Adipocyte (in vitro differentiated cells): Measurements from ENCODE around the gene CXCL13.
"Not testable (repeated sequence)": the region's sequence is repeated elsewhere in the genome, so short reads cannot be mapped to it uniquely, and the experiment has no call there.

ENCODE experiments used
- DNase-seq: peaks from one replicate; pipeline ENCODE4 v3.0.0-alpha.2; 2015; ENCODE audit warnings: low read depth
- H3K27me3 ChIP-seq: replicated peaks from 2 replicates; pipeline ENCODE4 v1.7.0; 2013; ENCODE audit warnings: mild to moderate bottlenecking, low read length, moderate library complexity; ENCODE audit not compliant: control insufficient read depth, insufficient read depth
- H3K36me3 ChIP-seq: 2 replicates; pipeline ENCODE4 v1.7.0; 2013; ENCODE audit warnings: low read length, mild to moderate bottlenecking, moderate library complexity; ENCODE audit not compliant: control insufficient read depth, insufficient read depth, severe bottlenecking
- H3K4me1 ChIP-seq: 2 replicates; pipeline ENCODE4 v1.7.0; 2013; ENCODE audit warnings: mild to moderate bottlenecking, low read length, moderate library complexity; ENCODE audit not compliant: control insufficient read depth, insufficient read depth
- H3K4me3 ChIP-seq: 2 replicates; pipeline ENCODE4 v1.7.0; 2013; ENCODE audit warnings: mild to moderate bottlenecking, low read length, moderate library complexity
- H3K9ac ChIP-seq: 2 replicates; pipeline ENCODE4 v1.7.0; 2013; ENCODE audit warnings: mild to moderate bottlenecking, low read length, moderate library complexity
- H3K9me3 ChIP-seq: 2 replicates; pipeline ENCODE4 v1.7.0; 2013; ENCODE audit warnings: mild to moderate bottlenecking, low read length, moderate library complexity; ENCODE audit not compliant: control insufficient read depth

The CXCL13 gene

GRCh38 chr4:77634132-77634785 lies 28.6 kb downstream of the CXCL13 start:
- Histone ChIP-seq H3K9me3 (peaks cover 4% of the 10 kb centered on the region), H3K4me1 (no peaks in the 10 kb centered on the region), H3K27me3 (no peaks in the 10 kb centered on the region), H3K36me3 (no peaks in the 10 kb centered on the region), H3K9ac (no peak overlapping the region), H3K4me3 (no peak overlapping the region)
- no peak for DNase-seq

DNA sequence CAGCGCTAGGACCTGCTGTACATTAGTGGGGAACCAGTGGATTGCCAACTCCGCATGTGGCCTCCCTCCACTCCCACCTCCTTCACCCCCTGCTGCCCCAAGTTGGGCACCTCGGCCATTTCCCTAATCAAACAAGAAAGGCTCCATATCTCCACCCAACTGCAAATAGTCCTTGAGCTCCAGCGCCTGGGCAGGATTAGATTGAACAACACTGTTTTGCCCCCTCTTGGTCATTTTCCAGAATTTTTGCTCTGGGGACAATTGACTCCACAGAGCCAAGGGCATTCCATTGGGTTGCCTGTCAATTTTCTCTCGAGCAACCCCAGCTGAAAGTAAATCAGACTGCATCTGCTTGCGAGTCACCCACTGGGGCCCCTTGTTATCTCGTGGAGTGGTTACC lies 29.6 kb downstream of the CXCL13 start:
- H3K9me3 ChIP-seq, result peaks cover 4% of the 10 kb centered on the region

DNA sequence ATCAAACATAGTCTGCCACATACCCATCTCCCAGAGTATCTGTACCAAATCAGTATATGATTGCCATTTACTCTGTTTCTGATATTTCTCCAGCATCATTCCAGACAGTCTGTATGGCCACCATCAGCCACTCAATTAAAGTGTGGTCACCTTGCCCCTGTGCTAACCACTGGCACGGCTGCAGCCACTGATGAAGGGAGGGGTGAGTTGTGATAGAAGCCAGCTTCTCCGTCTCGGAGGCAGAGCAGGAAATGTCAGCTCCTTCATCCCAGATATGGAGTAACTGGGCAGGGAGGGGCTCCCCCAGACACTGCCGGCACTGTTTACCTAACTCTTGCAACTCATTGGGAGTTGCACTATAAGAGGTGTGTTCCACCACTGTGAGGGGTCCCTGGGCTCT lies 30.3 kb downstream of the CXCL13 start:
- Histone ChIP-seq H3K4me3 (no peak overlapping the region), H3K9ac (no peak overlapping the region), H3K27me3 (no peaks in the 10 kb centered on the region), H3K36me3 (no peaks in the 10 kb centered on the region), H3K9me3 (peaks cover 4% of the 10 kb centered on the region), H3K4me1 (no peaks in the 10 kb centered on the region)
- no peak for DNase-seq

More for the DNA sequence above, 29.6 kb downstream of the CXCL13 start:
- H3K9ac ChIP-seq, result no peak overlapping the region
- no peaks in the 10 kb centered on the region for H3K27me3 ChIP-seq
- no peaks in the 10 kb centered on the region for H3K4me1 ChIP-seq
- no peaks in the 10 kb centered on the region for H3K36me3 ChIP-seq
- no peak overlapping the region for H3K4me3 ChIP-seq
- no peak for DNase-seq

DNA sequence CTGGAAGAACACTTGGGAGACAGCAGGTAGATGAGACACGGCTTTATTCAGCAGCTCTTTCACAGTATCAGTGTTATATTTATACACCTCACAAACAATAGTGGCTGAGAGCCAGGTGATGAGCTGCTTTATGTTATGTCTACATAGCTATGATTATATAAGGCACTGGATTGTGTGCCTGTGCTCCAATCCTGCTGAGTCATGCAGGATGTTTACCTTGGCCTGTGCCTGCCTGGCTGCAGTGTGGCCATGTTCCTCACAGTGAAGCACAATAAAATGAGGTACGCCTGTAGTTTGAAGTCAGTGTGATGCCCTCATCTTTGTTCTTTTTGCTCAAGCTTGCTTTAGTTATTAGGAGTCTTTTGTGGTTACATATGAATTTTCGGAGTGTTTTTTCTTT lies 31.3 kb downstream of the CXCL13 start:
- Histone ChIP-seq H3K4me1 (no peaks in the 10 kb centered on the region), H3K9ac (no peak overlapping the region)
- DNase-seq, result peak; percentile 41

GRCh38 chr4:77644069-77644468 lies 38.4 kb downstream of the CXCL13 start:
- not testable (repeated sequence) for DNase-seq, H3K9ac ChIP-seq, H3K27me3 ChIP-seq, H3K36me3 ChIP-seq, H3K4me3 ChIP-seq, H3K4me1 ChIP-seq
- H3K9me3 ChIP-seq, result peaks cover 24% of the 10 kb centered on the region

More for the DNA sequence above, 31.3 kb downstream of the CXCL13 start:
- Histone ChIP-seq H3K4me3 (no peak overlapping the region), H3K27me3 (no peaks in the 10 kb centered on the region), H3K36me3 (no peaks in the 10 kb centered on the region), H3K9me3 (peaks cover 4% of the 10 kb centered on the region)

GRCh38 chr4:77650787-77651186 lies 45.2 kb downstream of the CXCL13 start:
- Histone ChIP-seq H3K9me3 (peaks cover 10% of the 10 kb centered on the region), H3K27me3 (peaks cover 4% of the 10 kb centered on the region), H3K36me3 (no peaks in the 10 kb centered on the region), H3K4me1 (peaks cover 3% of the 10 kb centered on the region), H3K4me3 (no peak overlapping the region), H3K9ac (no peak overlapping the region)
- DNase-seq, result no peak

DNA sequence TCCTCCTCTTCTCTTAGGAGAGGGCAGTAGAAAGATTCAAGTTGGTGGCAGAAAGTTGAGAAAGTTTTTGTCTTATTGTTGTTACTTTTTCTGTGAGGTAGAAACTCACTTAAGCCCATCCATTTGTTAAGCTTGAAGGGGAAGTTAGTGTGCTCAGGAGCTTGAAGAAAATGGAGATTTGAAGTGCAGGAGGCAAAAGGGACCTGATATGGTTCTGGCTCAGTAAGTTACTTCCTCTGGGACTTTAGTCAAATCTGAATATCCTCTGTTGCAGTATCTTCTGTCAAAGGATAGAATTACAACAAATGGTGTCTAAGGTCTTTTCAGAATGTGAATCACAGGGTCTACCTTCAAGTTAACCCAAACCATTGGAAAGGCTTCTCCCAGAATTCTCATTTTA lies 46.2 kb downstream of the CXCL13 start:
- Histone ChIP-seq H3K36me3 (no peaks in the 10 kb centered on the region), H3K9ac (no peak overlapping the region), H3K9me3 (peaks cover 4% of the 10 kb centered on the region), H3K4me1 (peaks cover 3% of the 10 kb centered on the region), H3K4me3 (no peak overlapping the region), H3K27me3 (peaks cover 4% of the 10 kb centered on the region)
- no peak for DNase-seq

- peaks cover 4% of the 10 kb centered on the region for H3K27me3 ChIP-seq
- no peak for DNase-seq
- H3K4me3 ChIP-seq, result no peak overlapping the region
- H3K36me3 ChIP-seq, result no peaks in the 10 kb centered on the region
- no peak overlapping the region for H3K9ac ChIP-seq
- H3K4me1 ChIP-seq, result peaks cover 3% of the 10 kb centered on the region
- H3K9me3 ChIP-seq, result no peaks in the 10 kb centered on the region
Observed at GRCh38 chr4:77652237-77652897, 46.7 kb downstream of the CXCL13 start.

DNA sequence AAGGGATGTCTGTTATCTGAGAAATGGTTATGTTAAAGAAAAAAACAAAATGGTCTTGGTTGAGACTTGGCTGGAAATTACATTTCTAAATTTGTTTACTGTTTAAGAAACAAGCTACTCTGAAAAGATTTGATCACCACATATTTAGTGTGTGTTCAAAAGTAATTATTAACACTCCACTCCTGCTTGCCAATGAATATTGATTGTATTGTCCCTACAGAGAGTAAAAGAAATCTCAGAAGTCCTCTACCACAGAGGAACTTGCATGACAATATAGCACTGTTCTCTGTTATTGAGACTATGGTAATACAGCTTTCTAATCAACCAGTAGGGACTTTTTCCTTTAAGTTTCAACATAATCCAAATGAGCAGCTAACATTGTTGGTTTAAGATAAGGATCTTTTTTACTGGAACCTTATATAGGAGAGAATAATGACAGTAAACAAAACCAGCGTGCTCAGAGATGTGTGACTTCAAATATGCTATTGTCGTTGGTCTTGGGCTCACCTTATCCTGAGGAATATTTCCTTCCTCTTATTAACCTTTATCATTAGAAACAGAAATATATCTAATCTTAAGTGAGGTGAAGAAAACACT lies 47.6 kb downstream of the CXCL13 start:
- Histone ChIP-seq H3K27me3 (peaks cover 4% of the 10 kb centered on the region), H3K36me3 (no peaks in the 10 kb centered on the region), H3K9me3 (no peaks in the 10 kb centered on the region), H3K9ac (no peak overlapping the region), H3K4me3 (no peak overlapping the region), H3K4me1 (peaks cover 3% of the 10 kb centered on the region)
- no peak for DNase-seq

GRCh38 chr4:77660318-77660717 lies 54.7 kb downstream of the CXCL13 start:
- not testable (repeated sequence) for H3K9ac ChIP-seq, H3K4me1 ChIP-seq, H3K4me3 ChIP-seq, H3K36me3 ChIP-seq, H3K27me3 ChIP-seq, DNase-seq, H3K9me3 ChIP-seq
